ENCODE data around the gene CES4A.
"Not testable (repeated sequence)": the region's sequence is repeated elsewhere in the genome, so short reads cannot be mapped to it uniquely, and the experiment has no call there.

DNA sequence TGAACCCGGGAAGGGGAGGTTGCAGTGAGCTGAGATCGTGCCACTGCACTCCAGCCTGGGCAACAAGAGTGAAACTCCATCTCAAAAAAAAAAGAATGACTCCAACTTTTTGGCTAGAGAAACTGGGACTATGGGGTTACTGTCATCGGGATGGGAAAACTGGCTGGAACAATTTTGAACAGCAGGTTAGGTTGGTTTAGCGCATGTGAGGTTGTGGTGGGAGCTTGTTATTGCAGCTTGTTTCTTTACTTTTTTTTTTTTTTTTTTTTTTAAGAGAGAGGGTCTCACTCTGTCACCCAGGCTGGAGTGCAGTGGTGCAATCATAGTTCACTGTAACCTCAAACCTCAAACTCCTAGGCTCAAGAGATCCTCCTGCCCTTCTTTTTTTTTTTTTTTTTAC lies 53.1 kb downstream of the CES4A start:
- TF ChIP-seq, protein P1, sequence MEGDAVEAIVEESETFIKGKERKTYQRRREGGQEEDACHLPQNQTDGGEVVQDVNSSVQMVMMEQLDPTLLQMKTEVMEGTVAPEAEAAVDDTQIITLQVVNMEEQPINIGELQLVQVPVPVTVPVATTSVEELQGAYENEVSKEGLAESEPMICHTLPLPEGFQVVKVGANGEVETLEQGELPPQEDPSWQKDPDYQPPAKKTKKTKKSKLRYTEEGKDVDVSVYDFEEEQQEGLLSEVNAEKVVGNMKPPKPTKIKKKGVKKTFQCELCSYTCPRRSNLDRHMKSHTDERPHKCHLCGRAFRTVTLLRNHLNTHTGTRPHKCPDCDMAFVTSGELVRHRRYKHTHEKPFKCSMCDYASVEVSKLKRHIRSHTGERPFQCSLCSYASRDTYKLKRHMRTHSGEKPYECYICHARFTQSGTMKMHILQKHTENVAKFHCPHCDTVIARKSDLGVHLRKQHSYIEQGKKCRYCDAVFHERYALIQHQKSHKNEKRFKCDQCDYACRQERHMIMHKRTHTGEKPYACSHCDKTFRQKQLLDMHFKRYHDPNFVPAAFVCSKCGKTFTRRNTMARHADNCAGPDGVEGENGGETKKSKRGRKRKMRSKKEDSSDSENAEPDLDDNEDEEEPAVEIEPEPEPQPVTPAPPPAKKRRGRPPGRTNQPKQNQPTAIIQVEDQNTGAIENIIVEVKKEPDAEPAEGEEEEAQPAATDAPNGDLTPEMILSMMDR (IDR thresholded peaks at IDR 0.05) = peak in 1 of 7 experiments; percentile 6
- TF ChIP-seq POLR2A (IDR thresholded peaks at IDR 0.05) = not testable (repeated sequence)
